ENCODE data around the gene DUS4L.

The DUS4L gene

DNA sequence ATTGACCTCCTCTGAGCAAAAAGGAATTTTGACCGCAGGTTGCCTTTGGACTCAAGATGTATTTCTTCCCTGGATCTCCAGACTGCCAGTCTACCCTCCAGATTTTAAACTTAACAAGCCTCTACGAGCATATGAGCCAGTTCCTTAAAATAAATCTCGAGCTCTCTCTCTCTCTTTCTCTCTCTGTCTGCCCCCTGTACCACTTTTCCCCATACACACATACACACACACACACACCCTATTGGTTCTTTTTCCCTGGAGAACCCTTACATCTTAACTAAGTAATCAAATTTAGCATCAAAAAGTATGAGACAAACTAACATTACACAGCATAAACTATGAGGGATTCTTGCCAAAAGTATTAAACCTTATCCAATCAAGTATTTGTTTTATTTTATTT, 27.6 kb downstream of the DUS4L start:
- no peaks in the 10 kb centered on the region; the same call in 1 of the 2 replicates for H3K4me1 ChIP-seq
- no peak overlapping the region for H3K4me3 ChIP-seq
- H3K27me3 ChIP-seq (ENCODE audit: low read depth): no peaks in the 10 kb centered on the region
- no peaks in the 10 kb centered on the region for H3K9me3 ChIP-seq
- DNase-seq (ENCODE audit: low spot score in 2 of 2): no peak
- no peaks in the 10 kb centered on the region; the same call in 1 of the 2 replicates for H3K36me3 ChIP-seq (replicated peaks)
- in situ Hi-C loops (cut with MboI; ENCODE audit: low sequenced_read_pairs): no loop called here

DNA sequence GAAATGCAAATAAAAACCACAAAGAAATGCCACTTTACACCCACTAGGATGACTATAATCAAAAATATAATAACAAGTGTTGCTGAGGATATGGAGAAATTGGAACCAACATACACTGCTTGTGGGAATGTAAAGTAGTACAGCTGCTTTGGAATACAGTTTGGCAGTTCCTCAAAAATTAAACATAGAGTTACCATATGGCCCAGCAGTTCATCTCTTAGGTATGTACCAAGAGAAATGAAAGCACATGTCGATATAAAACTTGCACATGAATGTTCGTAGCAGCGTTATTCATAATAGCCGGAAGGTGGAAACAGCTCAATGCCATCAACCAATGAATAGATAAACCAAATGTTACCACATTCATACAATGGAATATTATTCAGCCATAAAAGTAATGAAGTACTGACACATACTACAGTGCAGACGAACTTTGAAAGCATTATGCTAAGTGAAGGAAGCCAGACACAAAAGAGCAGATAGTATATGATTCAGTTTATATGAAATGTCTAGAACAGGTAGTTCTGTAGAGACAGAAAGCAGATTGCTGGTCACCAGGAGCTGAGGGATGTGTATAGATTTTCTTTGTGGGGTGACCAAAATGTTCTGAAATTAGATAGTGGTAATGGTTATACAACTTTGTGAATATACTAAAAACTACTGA, 28.7 kb downstream of the DUS4L start:
- no peaks in the 10 kb centered on the region for H3K27me3 ChIP-seq (ENCODE audit: low read depth)
- peaks cover 7% of the 10 kb centered on the region for H3K4me1 ChIP-seq
- H3K36me3 ChIP-seq (replicated peaks): no peaks in the 10 kb centered on the region; the same call in 1 of the 2 replicates
- no peaks in the 10 kb centered on the region for H3K9me3 ChIP-seq
- in situ Hi-C loops (cut with MboI; ENCODE audit: low sequenced_read_pairs): no loop called here
- no peak overlapping the region for H3K4me3 ChIP-seq
- DNase-seq (ENCODE audit: low spot score in 2 of 2): no peak

DNA sequence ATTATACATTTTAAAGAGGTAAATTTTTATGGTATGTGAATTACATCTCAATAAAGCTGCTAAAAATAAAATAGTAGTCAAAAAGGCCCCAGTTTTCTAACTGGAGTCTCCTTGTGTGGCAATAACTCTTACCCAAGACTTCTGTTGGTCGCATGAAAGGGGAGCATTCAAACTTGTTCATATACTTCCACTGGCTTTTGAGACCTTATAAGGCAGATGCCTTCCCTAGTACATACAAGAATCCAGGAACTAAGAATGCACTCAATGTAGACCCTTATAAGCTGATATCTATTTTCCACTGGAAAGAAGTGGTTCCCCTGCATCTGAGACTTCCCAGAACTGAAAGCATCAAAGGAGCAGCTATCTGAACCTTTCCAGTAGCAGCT, 29.2 kb downstream of the DUS4L start:
- in situ Hi-C loops (cut with MboI; ENCODE audit: low sequenced_read_pairs): no loop called here
- Histone ChIP-seq H3K4me1 (peaks cover 8% of the 10 kb centered on the region), H3K9me3 (no peaks in the 10 kb centered on the region), H3K36me3 (replicated peaks) (no peaks in the 10 kb centered on the region; the same call in 1 of the 2 replicates), H3K27me3 (ENCODE audit: low read depth) (no peaks in the 10 kb centered on the region), H3K4me3 (no peak overlapping the region)
- DNase-seq (ENCODE audit: low spot score in 2 of 2): no peak

DNA sequence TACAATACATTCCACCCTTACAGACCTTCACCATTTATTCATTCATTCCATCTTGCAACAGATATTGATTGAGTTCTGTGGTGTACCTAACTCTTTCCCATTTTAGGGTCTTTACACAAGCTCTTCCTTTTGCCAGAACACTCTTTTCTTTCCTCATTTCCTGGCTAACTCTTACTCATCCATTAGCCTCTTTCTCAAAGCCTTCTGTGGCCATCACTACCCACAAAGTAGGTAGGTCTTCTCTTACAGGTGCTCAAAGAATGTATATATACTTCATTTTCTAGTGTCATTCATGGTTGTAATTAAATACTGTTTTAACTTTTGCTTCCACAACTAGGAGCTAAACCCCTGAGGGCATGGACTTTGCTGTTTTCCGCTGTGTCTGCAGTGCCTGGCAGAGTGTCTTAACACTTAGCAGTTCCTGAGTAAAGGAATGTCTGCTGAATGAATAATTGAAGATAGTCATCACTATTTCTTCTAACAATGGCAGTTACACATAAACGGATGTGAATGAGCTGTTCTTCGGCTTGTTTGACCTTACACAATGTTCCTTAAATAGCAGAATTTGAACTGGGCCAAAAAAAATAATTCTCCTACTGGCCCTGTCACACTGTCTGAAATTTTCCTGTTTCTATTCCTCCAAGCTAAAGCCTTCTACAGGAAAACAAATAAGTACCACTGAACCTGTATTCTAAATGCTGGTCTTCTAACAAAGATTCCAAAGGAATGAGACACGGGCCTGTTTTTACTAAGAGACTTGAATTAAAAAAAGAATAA, 31.4 kb downstream of the DUS4L start:
- in situ Hi-C loops (cut with MboI; ENCODE audit: low sequenced_read_pairs): no loop called here
- no peak for DNase-seq (ENCODE audit: low spot score in 2 of 2)
- no peaks in the 10 kb centered on the region for H3K27me3 ChIP-seq (ENCODE audit: low read depth)
- no peaks in the 10 kb centered on the region for H3K9me3 ChIP-seq
- no peaks in the 10 kb centered on the region; the same call in 1 of the 2 replicates for H3K36me3 ChIP-seq (replicated peaks)
- no peak overlapping the region for H3K4me3 ChIP-seq
- H3K4me1 ChIP-seq: peaks cover 8% of the 10 kb centered on the region

DNA sequence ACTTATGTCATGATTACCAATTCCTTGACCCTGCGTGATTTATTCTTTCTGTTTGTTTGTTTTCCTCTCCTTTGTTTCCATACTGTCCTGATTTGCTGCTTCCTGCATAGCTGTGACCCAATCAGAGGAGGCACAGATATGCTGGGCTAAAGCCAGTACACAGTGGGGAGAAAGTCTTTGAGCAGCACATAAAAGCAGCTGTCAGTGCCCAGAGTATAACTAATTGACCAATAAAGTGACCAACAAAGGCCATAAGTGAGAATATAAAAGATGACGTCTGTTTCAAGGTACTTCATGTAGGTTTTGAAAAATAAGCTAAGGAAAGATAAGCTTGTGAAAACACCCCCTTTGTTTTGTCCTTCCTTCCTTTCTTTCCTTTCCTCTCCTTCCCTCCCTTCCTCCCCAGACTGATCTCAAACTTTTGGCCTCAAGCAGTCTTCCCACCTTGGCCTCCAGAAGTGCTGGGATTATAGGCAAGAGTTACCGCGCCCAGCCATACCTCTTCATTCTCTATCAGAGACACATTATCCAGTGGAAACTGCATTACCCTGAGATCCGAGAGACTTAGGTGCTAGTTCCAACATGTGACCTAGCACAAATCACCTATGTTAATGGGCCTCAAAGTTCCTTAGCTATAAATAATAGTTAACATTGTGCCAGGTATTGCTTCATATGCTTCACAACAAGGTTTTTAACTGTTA, 33.3 kb downstream of the DUS4L start:
- H3K4me1 ChIP-seq: peaks cover 8% of the 10 kb centered on the region
- peak; percentile 26 to 47 for DNase-seq (ENCODE audit: low spot score in 2 of 2)
- in situ Hi-C loops (cut with MboI; ENCODE audit: low sequenced_read_pairs): no loop called here
- H3K4me3 ChIP-seq: no peak overlapping the region
- no peaks in the 10 kb centered on the region; the same call in none of the 2 replicates for H3K36me3 ChIP-seq (replicated peaks)
- H3K9me3 ChIP-seq: no peaks in the 10 kb centered on the region
- H3K27me3 ChIP-seq (ENCODE audit: low read depth): no peaks in the 10 kb centered on the region

DNA sequence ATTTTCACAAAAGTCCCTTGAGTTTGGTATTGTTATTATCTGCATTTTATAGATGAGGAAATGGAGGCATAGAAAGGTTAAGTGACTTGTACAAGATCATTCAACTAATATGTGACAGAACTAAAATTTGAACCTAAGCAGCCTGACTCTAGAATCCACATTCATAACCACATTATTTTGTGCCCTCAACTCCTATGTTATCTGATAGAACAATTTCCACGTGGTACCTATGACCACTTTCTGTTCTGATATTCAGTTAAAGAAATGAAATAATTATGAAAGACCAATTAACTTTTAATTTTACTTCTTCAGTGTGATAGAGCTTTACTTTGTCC, 33.8 kb downstream of the DUS4L start:
- Histone ChIP-seq H3K4me3 (no peak overlapping the region), H3K36me3 (replicated peaks) (no peaks in the 10 kb centered on the region; the same call in none of the 2 replicates), H3K9me3 (no peaks in the 10 kb centered on the region), H3K27me3 (ENCODE audit: low read depth) (no peaks in the 10 kb centered on the region), H3K4me1 (peaks cover 8% of the 10 kb centered on the region)
- in situ Hi-C loops (cut with MboI; ENCODE audit: low sequenced_read_pairs): no loop called here
- no peak for DNase-seq (ENCODE audit: low spot score in 2 of 2)

DNA sequence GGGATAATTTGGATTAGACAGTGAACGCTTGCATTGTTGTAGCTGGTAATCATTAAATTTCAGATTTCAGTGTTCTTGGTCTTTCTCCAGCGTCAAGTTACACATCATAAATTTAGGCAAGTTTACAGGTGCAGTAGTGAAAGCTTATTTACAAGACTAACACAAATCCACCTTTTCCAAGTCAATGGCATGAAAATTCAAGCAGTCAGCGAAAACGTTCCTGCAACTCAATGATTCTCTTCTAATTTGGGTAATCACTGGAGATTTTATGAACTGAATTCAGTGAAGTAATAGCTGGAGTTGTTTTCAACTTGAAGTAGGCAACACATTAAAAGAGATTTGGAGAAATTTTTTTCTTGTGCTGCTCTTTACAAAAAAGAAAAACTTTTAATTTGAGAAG, 34.2 kb downstream of the DUS4L start:
- no peaks in the 10 kb centered on the region; the same call in none of the 2 replicates for H3K36me3 ChIP-seq (replicated peaks)
- DNase-seq (ENCODE audit: low spot score in 2 of 2): no peak
- no peaks in the 10 kb centered on the region for H3K27me3 ChIP-seq (ENCODE audit: low read depth)
- H3K9me3 ChIP-seq: no peaks in the 10 kb centered on the region
- in situ Hi-C loops (cut with MboI; ENCODE audit: low sequenced_read_pairs): no loop called here
- H3K4me3 ChIP-seq: no peak overlapping the region
- peaks cover 8% of the 10 kb centered on the region for H3K4me1 ChIP-seq

DNA sequence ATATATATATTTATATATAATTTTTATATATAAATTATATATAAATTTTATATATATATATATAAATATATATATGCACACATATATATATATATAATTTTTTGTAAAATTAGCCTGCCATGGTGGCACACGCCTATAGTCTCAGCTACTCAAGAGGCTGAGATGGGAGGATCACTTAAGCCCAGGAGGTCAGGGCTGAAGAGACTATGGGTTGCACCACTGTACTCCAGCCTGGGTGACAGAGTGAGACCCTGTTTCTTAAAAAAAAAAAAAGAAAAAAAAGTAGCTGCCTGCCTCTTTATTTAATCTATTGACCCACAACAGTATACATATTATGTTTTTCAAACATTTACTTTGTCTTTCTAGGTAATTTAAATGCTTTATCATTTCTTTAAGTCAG, 35.5 kb downstream of the DUS4L start:
- DNase-seq (ENCODE audit: low spot score in 2 of 2): no peak
- no peaks in the 10 kb centered on the region for H3K27me3 ChIP-seq (ENCODE audit: low read depth)
- no peak overlapping the region for H3K4me3 ChIP-seq
- peaks cover 8% of the 10 kb centered on the region for H3K4me1 ChIP-seq
- H3K9me3 ChIP-seq: no peaks in the 10 kb centered on the region
- H3K36me3 ChIP-seq (replicated peaks): no peaks in the 10 kb centered on the region; the same call in none of the 2 replicates
- in situ Hi-C loops (cut with MboI; ENCODE audit: low sequenced_read_pairs): no loop called here

DNA sequence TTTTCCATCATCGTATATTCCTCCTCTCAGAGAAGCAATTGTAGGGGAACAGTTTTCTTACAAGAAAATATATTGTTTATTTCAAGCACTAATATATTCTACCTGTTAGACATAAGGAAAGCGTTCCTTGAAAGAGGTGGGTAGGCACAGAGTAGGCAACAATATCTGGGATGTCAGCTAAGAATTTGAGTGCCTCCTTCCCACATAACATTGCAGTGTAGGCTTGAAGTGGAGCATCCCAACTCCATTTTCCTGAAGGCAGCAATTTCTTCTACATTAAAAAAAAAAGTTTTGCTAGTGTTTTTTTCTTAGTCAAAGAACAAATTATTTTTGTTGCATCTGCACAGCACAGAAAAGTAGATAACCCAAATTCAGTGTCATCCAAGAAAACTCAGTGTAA, 37.0 kb downstream of the DUS4L start:
- Histone ChIP-seq H3K36me3 (replicated peaks) (no peaks in the 10 kb centered on the region; the same call in none of the 2 replicates), H3K9me3 (no peaks in the 10 kb centered on the region), H3K27me3 (ENCODE audit: low read depth) (no peaks in the 10 kb centered on the region), H3K4me3 (no peak overlapping the region), H3K4me1 (peaks cover 8% of the 10 kb centered on the region)
- no peak for DNase-seq (ENCODE audit: low spot score in 2 of 2)
- in situ Hi-C loops (cut with MboI; ENCODE audit: low sequenced_read_pairs): no loop called here

DNA sequence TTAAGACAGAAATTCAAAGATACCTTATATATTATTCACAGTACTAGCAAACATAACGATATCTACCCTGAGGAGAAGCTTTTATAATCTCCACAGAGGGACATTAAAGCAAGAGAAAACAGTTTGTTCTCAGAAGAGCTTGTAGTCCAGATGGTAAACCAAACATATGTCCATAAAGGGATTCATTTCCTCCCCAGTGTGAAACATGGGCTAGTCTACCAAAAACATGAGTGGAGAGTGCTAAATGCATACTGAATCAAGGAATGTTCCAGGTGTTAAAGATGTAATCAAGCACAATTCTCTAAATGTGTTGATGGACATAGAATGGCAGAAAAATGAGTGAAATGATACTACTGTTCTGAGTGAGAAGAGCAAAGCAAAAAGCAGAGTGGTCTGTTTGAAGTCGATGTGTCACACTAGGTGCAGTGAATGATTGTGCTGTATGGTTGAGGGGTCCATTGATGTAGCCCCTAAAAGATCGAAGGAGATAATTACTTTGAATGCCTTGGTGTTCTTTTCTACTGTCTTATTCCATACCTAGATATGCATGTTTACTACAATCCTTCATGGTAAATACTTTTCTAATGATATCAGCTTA, 41.5 kb downstream of the DUS4L start:
- Histone ChIP-seq H3K27me3 (ENCODE audit: low read depth) (no peaks in the 10 kb centered on the region), H3K36me3 (replicated peaks) (no peaks in the 10 kb centered on the region; the same call in 1 of the 2 replicates), H3K4me3 (no peak overlapping the region), H3K9me3 (no peaks in the 10 kb centered on the region), H3K4me1 (no peaks in the 10 kb centered on the region)
- DNase-seq (ENCODE audit: low spot score in 2 of 2): no peak
- in situ Hi-C loops (cut with MboI; ENCODE audit: low sequenced_read_pairs): no loop called here

DNA sequence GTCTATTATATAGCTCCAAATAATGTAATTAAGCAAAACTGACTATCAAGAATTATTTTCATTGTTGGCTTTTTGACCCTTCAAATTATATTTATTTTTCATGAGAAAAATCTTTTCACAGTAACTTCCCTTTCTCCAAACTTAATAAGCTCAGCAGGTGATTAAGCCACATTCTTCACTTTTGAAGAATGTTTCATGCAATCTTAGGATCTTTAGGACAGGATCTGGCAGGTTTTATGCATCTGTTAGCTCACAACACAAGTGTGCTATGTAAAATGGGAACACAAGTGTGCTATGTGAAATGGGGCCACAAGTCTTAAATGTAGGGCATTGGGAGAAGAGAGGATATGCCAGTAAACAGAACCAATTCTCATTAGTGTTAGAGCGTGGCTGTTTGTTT, 42.5 kb downstream of the DUS4L start:
- Histone ChIP-seq H3K4me3 (no peak overlapping the region), H3K36me3 (replicated peaks) (no peaks in the 10 kb centered on the region; the same call in 1 of the 2 replicates), H3K27me3 (ENCODE audit: low read depth) (no peaks in the 10 kb centered on the region), H3K9me3 (no peaks in the 10 kb centered on the region), H3K4me1 (no peaks in the 10 kb centered on the region)
- no peak for DNase-seq (ENCODE audit: low spot score in 2 of 2)
- in situ Hi-C loops (cut with MboI; ENCODE audit: low sequenced_read_pairs): no loop called here

DNA sequence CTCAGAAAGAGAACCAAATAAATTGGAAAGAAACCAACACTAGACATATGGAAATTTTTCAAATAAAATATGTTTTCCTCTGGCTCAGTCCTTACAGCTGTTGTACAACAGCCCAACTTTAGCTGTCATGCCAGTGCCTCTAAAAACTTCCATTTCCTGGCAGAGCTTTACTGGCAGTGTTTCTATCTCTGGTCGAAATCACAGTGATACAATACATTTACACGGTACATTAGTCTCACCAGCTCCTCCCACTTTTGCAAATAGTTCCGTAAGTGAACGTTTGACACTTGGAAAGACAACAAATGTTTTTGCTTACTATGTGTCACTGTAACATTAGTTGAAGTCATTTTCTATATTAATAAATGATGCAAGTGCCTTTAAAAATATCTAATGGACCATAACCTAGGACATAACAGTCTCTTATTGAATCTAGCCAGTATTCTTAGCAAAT, 46.1 kb downstream of the DUS4L start:
- no peak for DNase-seq (ENCODE audit: low spot score in 2 of 2)
- H3K4me1 ChIP-seq: no peaks in the 10 kb centered on the region
- in situ Hi-C loops (cut with MboI; ENCODE audit: low sequenced_read_pairs): no loop called here

DNA sequence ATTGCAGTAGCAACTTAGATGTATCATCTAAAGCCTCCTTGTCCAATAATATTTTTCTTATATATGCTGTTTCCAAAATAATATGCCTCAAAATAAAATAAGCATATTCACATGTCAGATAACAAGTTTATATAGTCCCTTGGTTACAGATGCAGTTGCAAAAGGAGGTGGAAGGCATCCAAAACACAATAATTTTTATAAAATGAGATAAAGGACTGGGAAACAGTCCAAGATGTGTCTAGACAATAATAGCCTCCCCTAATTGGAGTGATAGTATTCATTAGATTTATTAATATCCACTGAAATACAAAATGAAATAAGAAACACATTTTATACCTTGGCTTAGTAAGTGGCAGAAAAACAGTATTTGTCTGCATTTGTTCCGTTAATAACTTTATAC, 46.6 kb downstream of the DUS4L start:
- H3K27me3 ChIP-seq (ENCODE audit: low read depth): no peaks in the 10 kb centered on the region
- no peaks in the 10 kb centered on the region for H3K4me1 ChIP-seq
- no peaks in the 10 kb centered on the region; the same call in 1 of the 2 replicates for H3K36me3 ChIP-seq (replicated peaks)
- no peaks in the 10 kb centered on the region for H3K9me3 ChIP-seq
- in situ Hi-C loops (cut with MboI; ENCODE audit: low sequenced_read_pairs): no loop called here
- H3K4me3 ChIP-seq: no peak overlapping the region
- no peak for DNase-seq (ENCODE audit: low spot score in 2 of 2)

More for the DNA sequence above, 46.1 kb downstream of the DUS4L start:
- Histone ChIP-seq H3K9me3 (no peaks in the 10 kb centered on the region), H3K4me3 (no peak overlapping the region), H3K27me3 (ENCODE audit: low read depth) (no peaks in the 10 kb centered on the region), H3K36me3 (replicated peaks) (no peaks in the 10 kb centered on the region; the same call in 1 of the 2 replicates)
